Effector memory CD4-positive, alpha-beta T cell (primary cell): ENCODE data around the gene LIPM.

Experiments used
- DNase-seq, 3 donors: peaks; one replicate each; pipeline ENCODE4 v3.0.0-alpha.2; 2020
- H3K27ac ChIP-seq: 2 replicates; pipeline ENCODE4 v1.7.0; 2013; ENCODE audit warnings: mild to moderate bottlenecking, low read length, moderate library complexity; ENCODE audit not compliant: insufficient read depth, poor library complexity, severe bottlenecking
- H3K27me3 ChIP-seq: replicated peaks from 2 replicates; pipeline ENCODE4 v1.7.0; 2013; ENCODE audit warnings: mild to moderate bottlenecking, low read length; ENCODE audit not compliant: insufficient read depth, control insufficient read depth, poor library complexity, severe bottlenecking
- H3K36me3 ChIP-seq: 2 replicates; pipeline ENCODE4 v1.7.0; 2013; ENCODE audit warnings: mild to moderate bottlenecking, low read length, moderate library complexity; ENCODE audit not compliant: control insufficient read depth, insufficient read depth
- H3K4me1 ChIP-seq: 2 replicates; pipeline ENCODE4 v1.7.0; 2013; ENCODE audit warnings: low read length, mild to moderate bottlenecking; ENCODE audit not compliant: control insufficient read depth, insufficient read depth, poor library complexity, severe bottlenecking
- H3K4me3 ChIP-seq: 2 replicates; pipeline ENCODE4 v1.7.0; 2013; ENCODE audit warnings: low read length, low read depth, mild to moderate bottlenecking; ENCODE audit not compliant: insufficient read depth, poor library complexity, severe bottlenecking
- H3K9me3 ChIP-seq: 2 replicates; pipeline ENCODE4 v1.7.0; 2013; ENCODE audit warnings: mild to moderate bottlenecking, low read length, moderate library complexity; ENCODE audit not compliant: control insufficient read depth

Gene LIPM

GRCh38 chr10:88800152-88801125, 2.1 kb upstream of the LIPM start:
- no peak overlapping the region for H3K27ac ChIP-seq
- no peak for DNase-seq
- H3K9me3 ChIP-seq = no peaks in the 10 kb centered on the region
- no peak overlapping the region for H3K4me3 ChIP-seq
- H3K27me3 ChIP-seq = no peaks in the 10 kb centered on the region
- no peaks in the 10 kb centered on the region for H3K4me1 ChIP-seq
- no peaks in the 10 kb centered on the region for H3K36me3 ChIP-seq

- Histone ChIP-seq H3K9me3 (no peaks in the 10 kb centered on the region), H3K4me3 (no peak overlapping the region), H3K4me1 (no peaks in the 10 kb centered on the region), H3K27me3 (no peaks in the 10 kb centered on the region), H3K27ac (no peak overlapping the region), H3K36me3 (no peaks in the 10 kb centered on the region)
- DNase-seq = no peak
Observed at GRCh38 chr10:88803641-88804040, 1.1 kb downstream of the LIPM start.

GRCh38 chr10:88804083-88804812, 1.7 kb downstream of the LIPM start:
- DNase-seq = no peak
- no peaks in the 10 kb centered on the region for H3K36me3 ChIP-seq
- no peaks in the 10 kb centered on the region for H3K4me1 ChIP-seq
- H3K27ac ChIP-seq = no peak overlapping the region
- no peak overlapping the region for H3K4me3 ChIP-seq
- H3K9me3 ChIP-seq = no peaks in the 10 kb centered on the region
- H3K27me3 ChIP-seq = no peaks in the 10 kb centered on the region

- H3K27ac ChIP-seq = no peak overlapping the region
- no peak overlapping the region for H3K4me3 ChIP-seq
- H3K36me3 ChIP-seq = no peaks in the 10 kb centered on the region
- no peaks in the 10 kb centered on the region for H3K4me1 ChIP-seq
- no peaks in the 10 kb centered on the region for H3K27me3 ChIP-seq
- H3K9me3 ChIP-seq = no peaks in the 10 kb centered on the region
- no peak for DNase-seq
Observed at GRCh38 chr10:88805361-88805760, 2.8 kb downstream of the LIPM start.

- Histone ChIP-seq H3K9me3 (no peaks in the 10 kb centered on the region), H3K4me3 (no peak overlapping the region), H3K27me3 (no peaks in the 10 kb centered on the region), H3K27ac (no peak overlapping the region), H3K4me1 (no peaks in the 10 kb centered on the region), H3K36me3 (no peaks in the 10 kb centered on the region)
- no peak for DNase-seq
Observed at GRCh38 chr10:88805924-88806323, 3.4 kb downstream of the LIPM start.

GRCh38 chr10:88809621-88810020, 7.1 kb downstream of the LIPM start:
- Histone ChIP-seq H3K4me1 (no peaks in the 10 kb centered on the region), H3K9me3 (no peaks in the 10 kb centered on the region)

GRCh38 chr10:88810196-88810961, 7.8 kb downstream of the LIPM start:
- Histone ChIP-seq H3K9me3 (no peaks in the 10 kb centered on the region), H3K4me1 (no peaks in the 10 kb centered on the region), H3K27ac (no peak overlapping the region), H3K36me3 (no peaks in the 10 kb centered on the region), H3K27me3 (no peaks in the 10 kb centered on the region), H3K4me3 (no peak overlapping the region)
- no peak for DNase-seq

More at GRCh38 chr10:88809621-88810020, 7.1 kb downstream of the LIPM start:
- Histone ChIP-seq H3K4me3 (no peak overlapping the region), H3K27ac (no peak overlapping the region), H3K36me3 (no peaks in the 10 kb centered on the region), H3K27me3 (no peaks in the 10 kb centered on the region)
- DNase-seq = no peak

GRCh38 chr10:88813200-88813599, 10.7 kb downstream of the LIPM start:
- Histone ChIP-seq H3K4me1 (no peaks in the 10 kb centered on the region), H3K9me3 (no peaks in the 10 kb centered on the region), H3K4me3 (no peak overlapping the region), H3K36me3 (no peaks in the 10 kb centered on the region), H3K27ac (no peak overlapping the region), H3K27me3 (no peaks in the 10 kb centered on the region)
- no peak for DNase-seq

- Histone ChIP-seq H3K27ac (no peak overlapping the region), H3K36me3 (no peaks in the 10 kb centered on the region), H3K27me3 (no peaks in the 10 kb centered on the region), H3K9me3 (no peaks in the 10 kb centered on the region), H3K4me1 (peaks cover 5% of the 10 kb centered on the region), H3K4me3 (no peak overlapping the region)
- DNase-seq = no peak
Observed at GRCh38 chr10:88819290-88819689, 16.8 kb downstream of the LIPM start.
